OCI-LY3 (cell line): Measurements from ENCODE around the gene CCDC71.

ENCODE experiments used
- H2AFZ ChIP-seq: fragments of 200-600, 300-600 bp; shearing (Covaris generic); 2 replicates; pipeline ENCODE4 v1.6.0; 2014; ENCODE audit warnings: antibody characterized with exemption, low read depth, low read length
- H3K27ac ChIP-seq: fragments of 200-600, 300-600 bp; sonication (generic); 2 replicates; pipeline ENCODE4 v1.5.1; 2014; ENCODE audit warnings: mild to moderate bottlenecking, low read length, moderate library complexity, mixed read lengths
- H3K27me3 ChIP-seq: fragments of 200-600, 300-600 bp; sonication (generic); 2 replicates; pipeline ENCODE4 v1.6.1; 2014; ENCODE audit warnings: low read depth, low read length, mixed read lengths
- H3K36me3 ChIP-seq: fragments of 200-600, 300-600 bp; sonication (generic); replicated peaks from 2 replicates; pipeline ENCODE3; 2014; ENCODE audit warnings: low read depth, low read length, mixed read lengths
- H3K4me1 ChIP-seq: fragments of 300-600, 200-600 bp; sonication (generic); 2 replicates; pipeline ENCODE4 v1.6.1; 2014; ENCODE audit warnings: low read length, mixed read lengths
- H3K4me2 ChIP-seq: fragments of 200-600, 300-600 bp; sonication (generic); 2 replicates; pipeline ENCODE4 v1.6.1; 2014; ENCODE audit warnings: low read length, mixed read lengths
- H3K4me3 ChIP-seq: fragments of 300-600, 200-600 bp; sonication (generic); 2 replicates; pipeline ENCODE4 v1.5.1; 2014; ENCODE audit warnings: antibody characterized with exemption, mild to moderate bottlenecking, low read length, moderate library complexity
- H3K79me2 ChIP-seq: fragments of 300-600, 200-600 bp; shearing (Covaris generic); 2 replicates; pipeline ENCODE4 v1.6.1; 2014; ENCODE audit warnings: mild to moderate bottlenecking, low read length, mixed read lengths
- H3K9ac ChIP-seq: fragments of 300-600, 200-600 bp; shearing (Covaris generic); 2 replicates; pipeline ENCODE4 v1.6.0; 2014; ENCODE audit warnings: mild to moderate bottlenecking, low read length, moderate library complexity
- H3K9me3 ChIP-seq: fragments of 200-600, 300-600 bp; shearing (Covaris generic); 2 replicates; pipeline ENCODE4 v1.6.1; 2014; ENCODE audit warnings: low read length, mixed read lengths; ENCODE audit not compliant: insufficient read depth
- H4K20me1 ChIP-seq: fragments of 200-600, 300-600 bp; sonication (generic); 2 replicates; pipeline ENCODE4 v1.6.1; 2016; ENCODE audit warnings: low read length, mixed read lengths; ENCODE audit not compliant: insufficient read depth
- CTCF ChIP-seq: fragments of 200-600, 300-600 bp; sonication (generic); IDR thresholded peaks from 2 replicates; pipeline ENCODE4 v1.5.1; 2014; ENCODE audit warnings: antibody characterized with exemption, low read length, low read depth
- EZH2phosphoT487 ChIP-seq: fragments of 200-600 bp; shearing (Covaris generic); IDR thresholded peaks from 2 replicates; pipeline ENCODE4 v1.6.1; 2018; ENCODE audit warnings: antibody characterized with exemption, mixed run types, low read depth

The CCDC71 gene

DNA sequence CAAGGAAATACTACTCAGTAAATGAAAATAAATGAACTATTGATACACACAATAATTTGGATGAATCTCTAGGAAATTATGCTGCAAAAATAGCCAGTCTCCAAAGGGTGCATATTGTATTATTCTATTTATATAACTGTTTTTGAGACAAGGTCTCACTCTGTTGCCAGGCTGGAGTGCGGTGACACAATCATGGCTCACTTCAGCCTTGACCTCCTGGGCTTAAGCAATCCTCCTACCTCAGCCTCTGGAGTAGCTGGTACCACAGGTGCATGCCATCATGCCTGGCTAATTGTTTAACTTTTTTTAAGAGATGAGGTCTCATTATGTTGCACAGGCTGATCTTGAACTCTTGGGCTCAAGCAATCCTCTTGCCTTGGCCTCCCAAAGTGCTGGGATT is 17.7 kb upstream of the CCDC71 start:
- Histone ChIP-seq H3K9me3 (no peaks in the 10 kb centered on the region), H3K79me2 (no peaks in the 10 kb centered on the region), H2AFZ (no peak overlapping the region), H3K27ac (no peak overlapping the region), H3K4me3 (no peak overlapping the region), H3K9ac (no peak overlapping the region), H4K20me1 (no peaks in the 10 kb centered on the region), H3K4me1 (no peaks in the 10 kb centered on the region), H3K4me2 (no peak overlapping the region), H3K36me3 (no peaks in the 10 kb centered on the region), H3K27me3 (no peaks in the 10 kb centered on the region)
- TF ChIP-seq CTCF (no peak), EZH2phosphoT487 (no peak)

GRCh38 chr3:49182682-49183081 is 16.6 kb upstream of the CCDC71 start:
- Histone ChIP-seq H3K36me3 (no peaks in the 10 kb centered on the region), H3K27me3 (no peaks in the 10 kb centered on the region), H3K4me3 (no peak overlapping the region), H3K4me2 (no peak overlapping the region), H3K27ac (no peak overlapping the region), H3K9me3 (no peaks in the 10 kb centered on the region), H4K20me1 (no peaks in the 10 kb centered on the region), H3K4me1 (no peaks in the 10 kb centered on the region), H3K79me2 (no peaks in the 10 kb centered on the region), H3K9ac (no peak overlapping the region), H2AFZ (no peak overlapping the region)
- no peak for TF ChIP-seq CTCF
- TF ChIP-seq EZH2phosphoT487: no peak

- Histone ChIP-seq H3K4me1 (no peaks in the 10 kb centered on the region), H3K27ac (no peak overlapping the region), H3K4me2 (no peak overlapping the region), H2AFZ (no peak overlapping the region), H4K20me1 (no peaks in the 10 kb centered on the region), H3K4me3 (no peak overlapping the region), H3K9me3 (no peaks in the 10 kb centered on the region), H3K36me3 (no peaks in the 10 kb centered on the region), H3K27me3 (no peaks in the 10 kb centered on the region), H3K9ac (no peak overlapping the region), H3K79me2 (no peaks in the 10 kb centered on the region)
- TF ChIP-seq EZH2phosphoT487: no peak
- TF ChIP-seq CTCF: no peak
Measured at GRCh38 chr3:49181351-49181750, 15.2 kb upstream of the CCDC71 start.

GRCh38 chr3:49180116-49180515 is 14.0 kb upstream of the CCDC71 start:
- Histone ChIP-seq H3K9me3 (no peaks in the 10 kb centered on the region), H3K79me2 (no peaks in the 10 kb centered on the region)
- no peak for TF ChIP-seq EZH2phosphoT487
- TF ChIP-seq CTCF: no peak

More at GRCh38 chr3:49180116-49180515, 14.0 kb upstream of the CCDC71 start:
- Histone ChIP-seq H3K36me3 (no peaks in the 10 kb centered on the region), H3K4me2 (no peak overlapping the region), H3K4me3 (no peak overlapping the region), H3K9ac (no peak overlapping the region), H4K20me1 (no peaks in the 10 kb centered on the region), H2AFZ (no peak overlapping the region), H3K4me1 (no peaks in the 10 kb centered on the region), H3K27me3 (no peaks in the 10 kb centered on the region), H3K27ac (no peak overlapping the region)
